NCI-H1436 treated with DMSO at 0.1 percent for 48 hours (cell line): Measurements from ENCODE around the gene RIN3.
"Not testable (repeated sequence)": the region's sequence is repeated elsewhere in the genome, so short reads cannot be mapped to it uniquely, and the experiment has no call there.

ENCODE experiments used
- DNase-seq: peaks from one replicate; lab custom pipeline; 2025; lab: John Stamatoyannopoulos, UW

Gene RIN3

GRCh38 chr14:92693998-92694795 is 180.6 kb downstream of the RIN3 start:
- no peak for DNase-seq

- no peak for DNase-seq
Observed at GRCh38 chr14:92694807-92695206, 181.2 kb downstream of the RIN3 start.

DNA sequence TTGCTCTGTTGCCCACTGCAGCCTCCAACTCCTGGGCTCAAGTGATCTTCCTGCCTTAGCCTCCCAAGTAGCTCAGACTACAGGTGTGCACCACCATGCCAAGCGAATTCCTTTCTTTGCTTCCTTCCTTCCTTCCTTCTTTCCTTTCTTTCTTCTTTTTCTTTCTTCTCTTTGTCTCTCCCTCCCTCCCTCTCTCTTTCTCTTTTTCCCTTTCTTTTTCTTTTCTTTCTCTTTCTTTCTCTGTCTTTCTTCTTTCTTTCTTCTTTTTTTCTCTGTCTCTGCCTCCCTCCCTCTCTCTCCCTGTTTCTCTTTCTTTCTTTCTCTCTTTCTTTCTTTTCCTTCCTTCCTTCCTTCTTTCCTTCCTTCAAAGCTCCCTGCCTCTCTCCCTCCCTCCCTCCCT is 182.0 kb downstream of the RIN3 start:
- no peak for DNase-seq

GRCh38 chr14:92696366-92696765 is 182.8 kb downstream of the RIN3 start:
- DNase-seq = no peak

DNA sequence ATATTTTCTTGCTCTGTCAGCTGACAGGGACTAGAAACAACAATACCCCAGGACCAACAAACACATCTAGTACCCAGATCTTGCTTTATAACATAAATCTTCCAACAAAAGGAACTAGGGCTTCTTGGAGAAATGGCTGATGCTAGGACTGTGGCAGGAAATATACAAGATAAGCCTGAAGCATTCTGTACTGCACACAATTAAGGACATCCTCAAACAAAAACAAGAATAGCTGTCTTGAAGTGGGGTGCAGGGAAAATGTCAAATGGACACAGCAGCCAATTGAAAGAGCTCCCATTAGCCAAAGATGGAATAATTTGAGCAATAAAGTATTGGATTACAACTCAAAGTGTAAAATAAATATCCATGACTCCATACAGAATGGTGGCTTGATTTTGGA is 184.8 kb downstream of the RIN3 start:
- no peak for DNase-seq

DNA sequence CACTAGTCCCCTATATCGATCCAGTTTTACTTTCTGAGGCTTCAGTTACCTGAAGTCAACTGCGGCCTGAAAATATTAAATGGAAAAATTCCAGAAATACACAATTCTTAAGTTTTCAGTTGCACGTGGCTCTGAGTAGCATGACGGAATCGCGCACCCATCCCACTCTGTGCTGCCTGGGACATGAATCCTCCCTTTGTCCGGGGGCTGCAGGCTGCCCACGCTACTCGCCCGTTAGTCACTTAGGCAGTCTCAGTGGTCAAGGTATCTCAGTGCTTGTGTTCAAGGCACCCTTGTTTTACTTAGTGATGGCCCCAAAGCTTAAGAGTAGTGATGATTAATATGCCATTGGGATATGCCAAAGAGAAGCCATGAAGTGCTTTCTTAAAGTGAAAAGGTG is 188.2 kb downstream of the RIN3 start:
- DNase-seq = no peak

- DNase-seq = no peak
Observed at GRCh38 chr14:92702441-92702918, 188.9 kb downstream of the RIN3 start.

GRCh38 chr14:92703516-92703915 is 189.9 kb downstream of the RIN3 start:
- no peak for DNase-seq

DNA sequence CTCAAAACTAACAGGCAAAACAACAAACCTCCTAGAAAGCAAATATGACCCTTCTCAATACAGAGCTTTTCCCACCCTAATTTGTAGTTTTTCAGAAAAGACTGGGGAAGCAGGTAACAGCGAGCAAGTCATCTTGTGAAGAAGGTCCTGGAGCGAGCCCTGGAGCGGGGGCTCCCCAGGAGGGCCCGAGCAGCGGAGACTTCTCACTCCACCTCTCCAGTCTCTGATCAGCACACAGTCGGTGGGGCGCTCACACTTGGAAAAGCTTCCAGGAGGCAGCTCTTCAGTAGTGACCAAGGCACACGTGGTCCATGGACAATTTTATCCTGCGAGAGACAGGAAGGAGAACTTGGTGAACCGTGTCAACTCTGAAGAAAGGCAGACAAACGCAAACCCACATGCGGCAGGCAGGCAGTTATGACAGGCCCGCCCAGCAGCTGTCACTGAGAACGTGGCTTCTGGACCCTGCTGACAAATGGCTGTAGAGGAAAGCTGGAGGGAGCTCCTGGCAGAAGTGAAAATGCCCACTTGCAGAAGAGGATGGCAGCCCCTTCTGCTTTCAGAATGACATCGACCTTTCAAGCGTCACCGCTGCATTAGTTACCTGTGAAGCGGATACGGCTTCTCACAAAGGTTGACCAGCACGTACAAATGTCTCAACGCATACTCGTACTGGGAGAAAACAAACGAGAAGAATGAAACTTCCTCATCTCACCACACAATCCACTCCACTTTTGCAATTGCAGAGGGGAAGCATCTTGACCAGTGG is 190.6 kb downstream of the RIN3 start:
- DNase-seq = no peak

DNA sequence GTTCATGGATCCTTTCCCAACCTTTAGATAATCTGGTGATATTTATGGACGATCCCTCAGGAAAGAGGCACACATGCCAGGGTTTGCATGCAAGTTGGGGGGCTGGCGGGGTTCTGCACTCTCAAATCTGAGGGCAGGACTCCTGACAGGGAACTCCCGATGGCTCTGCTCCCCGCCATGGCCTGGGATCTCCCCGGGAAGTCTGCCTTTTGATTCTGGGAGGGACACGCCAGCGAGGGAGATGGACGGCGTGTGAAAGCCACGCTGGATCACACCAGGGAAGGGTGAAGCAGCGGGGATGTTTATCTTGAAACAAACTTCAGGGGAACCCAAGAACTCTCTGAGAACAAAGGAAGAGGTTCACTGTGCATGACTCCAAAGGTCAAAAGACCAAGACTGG is 191.2 kb downstream of the RIN3 start:
- DNase-seq = no peak

DNA sequence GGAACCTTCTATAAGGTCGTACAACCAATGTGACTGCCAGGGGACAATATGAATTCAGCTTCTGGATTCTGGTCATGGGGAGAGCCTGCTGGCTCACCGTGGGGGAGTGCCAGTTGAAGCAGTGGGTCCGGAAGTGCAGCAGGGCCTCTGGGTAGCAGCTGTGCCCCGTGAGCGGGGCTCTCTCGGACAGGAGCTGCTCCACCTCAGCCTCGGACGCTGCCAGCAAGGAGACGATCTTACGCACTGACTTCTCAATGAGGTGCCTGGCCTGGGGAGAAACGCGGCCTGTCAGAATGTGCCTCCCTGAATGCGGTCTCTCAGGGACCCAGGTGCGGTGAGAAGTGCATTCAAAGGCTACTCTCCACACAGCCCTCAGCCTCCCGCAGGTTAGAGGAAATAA is 192.8 kb downstream of the RIN3 start:
- no peak for DNase-seq

- no peak for DNase-seq
Observed at GRCh38 chr14:92709340-92710000, 195.9 kb downstream of the RIN3 start.

DNA sequence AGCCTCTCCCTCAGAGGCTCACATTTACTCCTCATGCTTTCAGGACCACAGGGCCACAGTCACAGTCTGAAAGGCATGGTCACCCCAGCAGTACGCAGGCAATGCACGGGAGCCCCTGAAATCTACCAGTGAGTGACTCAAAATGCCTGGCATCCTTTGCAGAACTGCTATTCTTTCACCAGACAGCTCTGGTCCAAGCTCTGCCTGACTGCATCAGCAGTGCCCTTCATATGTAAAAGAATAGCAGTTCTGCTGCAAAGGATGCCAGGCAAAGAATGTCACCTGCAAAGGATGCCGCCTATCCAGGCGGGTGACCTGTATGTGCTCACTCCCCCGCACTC is 196.4 kb downstream of the RIN3 start:
- DNase-seq = no peak

- no peak for DNase-seq
Observed at GRCh38 chr14:92711976-92712653, 198.5 kb downstream of the RIN3 start.

- no peak for DNase-seq
Observed at GRCh38 chr14:92712654-92713051, 199.1 kb downstream of the RIN3 start.

- not testable (repeated sequence) for DNase-seq
Observed at GRCh38 chr14:92714739-92715307, 201.2 kb downstream of the RIN3 start.

DNA sequence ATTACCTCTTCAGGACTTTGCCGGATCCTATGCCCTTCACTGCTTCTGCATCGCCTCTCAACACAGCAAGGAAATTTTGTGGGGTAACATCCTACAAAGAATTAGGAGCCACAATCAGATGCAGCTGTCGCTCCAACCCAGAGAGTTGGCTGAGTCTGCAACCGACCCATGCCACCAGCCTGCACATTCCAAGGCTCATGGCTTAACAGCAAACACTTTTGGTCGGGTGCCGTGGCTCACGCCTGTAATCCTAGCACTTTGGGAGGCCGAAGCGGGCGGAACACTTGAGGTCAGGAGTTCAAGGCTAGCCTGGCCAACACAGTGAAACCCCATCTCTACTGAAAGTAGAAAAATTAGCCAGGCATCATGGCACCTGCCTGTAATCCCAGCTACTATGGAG is 202.6 kb downstream of the RIN3 start:
- DNase-seq = no peak

DNA sequence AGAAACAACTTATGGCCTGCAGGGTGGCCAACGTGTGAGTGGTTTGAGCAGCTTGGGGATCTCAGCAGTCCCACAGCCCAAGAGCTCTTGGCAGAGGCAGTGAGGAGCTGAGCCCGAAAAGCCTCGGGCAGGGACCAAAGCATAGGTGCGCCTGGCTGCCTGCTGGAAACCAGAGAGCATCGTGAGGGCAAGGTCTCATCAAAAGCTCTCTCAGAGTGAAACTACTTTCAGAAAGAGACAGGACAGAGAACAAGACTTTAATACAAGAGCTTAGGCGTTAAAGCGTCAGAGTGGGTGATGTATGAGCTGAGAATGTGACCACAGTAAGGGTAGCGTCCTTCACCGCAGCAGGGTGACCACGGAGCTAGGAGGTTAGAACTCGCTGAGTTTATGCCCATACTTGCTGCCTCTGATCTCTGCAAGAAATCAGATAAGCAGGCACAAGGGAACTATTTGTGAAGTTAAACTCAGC is 204.0 kb downstream of the RIN3 start:
- DNase-seq = no peak

GRCh38 chr14:92718664-92719063 is 205.1 kb downstream of the RIN3 start:
- no peak for DNase-seq

DNA sequence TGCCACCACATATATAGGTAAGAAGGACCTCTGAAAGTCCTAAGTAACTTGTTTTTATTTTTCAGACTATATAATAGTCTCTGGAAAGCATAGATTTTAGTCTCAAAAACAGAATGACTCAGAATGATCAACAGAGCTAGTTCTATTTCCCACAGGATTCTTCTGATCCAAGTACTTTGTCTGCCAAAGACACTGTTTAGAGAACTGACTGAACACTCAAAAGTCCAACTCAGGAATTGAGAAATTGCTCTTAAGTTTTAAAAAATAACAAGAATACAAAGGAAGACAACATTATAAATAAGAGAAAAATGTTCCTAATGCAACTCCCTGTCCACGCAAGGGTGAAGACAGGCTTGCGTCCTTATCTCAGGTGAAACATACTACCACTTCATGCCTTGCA is 205.8 kb downstream of the RIN3 start:
- DNase-seq = no peak

GRCh38 chr14:92719890-92720323 is 206.3 kb downstream of the RIN3 start:
- no peak for DNase-seq
